ENCODE results near the gene LRRC17. TPM values are rescaled to one million over a fixed set of nuclear protein-coding genes. Genes with fewer than 3 reads are reported as not detected.

Gene LRRC17, protein sequence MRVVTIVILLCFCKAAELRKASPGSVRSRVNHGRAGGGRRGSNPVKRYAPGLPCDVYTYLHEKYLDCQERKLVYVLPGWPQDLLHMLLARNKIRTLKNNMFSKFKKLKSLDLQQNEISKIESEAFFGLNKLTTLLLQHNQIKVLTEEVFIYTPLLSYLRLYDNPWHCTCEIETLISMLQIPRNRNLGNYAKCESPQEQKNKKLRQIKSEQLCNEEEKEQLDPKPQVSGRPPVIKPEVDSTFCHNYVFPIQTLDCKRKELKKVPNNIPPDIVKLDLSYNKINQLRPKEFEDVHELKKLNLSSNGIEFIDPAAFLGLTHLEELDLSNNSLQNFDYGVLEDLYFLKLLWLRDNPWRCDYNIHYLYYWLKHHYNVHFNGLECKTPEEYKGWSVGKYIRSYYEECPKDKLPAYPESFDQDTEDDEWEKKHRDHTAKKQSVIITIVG
- total RNA-seq: 41.7 TPM

GRCh38 chr7:102912742-102913141, at the start of gene LRRC17:
Gene LRRC17 (plus strand): TSS chr7:102913000. CDS start chr7:102933914, 20,914 bp downstream.

Other genes with a start within 250 kb of the LRRC17 start
- gene POLR2J2, start 241.3 kb upstream of the LRRC17 start, total RNA-seq: 4.4 TPM
- 19.5 TPM for gene FAM185A, start 164.0 kb upstream of the LRRC17 start, total RNA-seq
- 3.2 TPM for gene FBXL13, start 161.8 kb downstream of the LRRC17 start, total RNA-seq
- gene ARMC10, start 162.1 kb downstream of the LRRC17 start, total RNA-seq: 35.6 TPM
- gene NAPEPLD, start 236.1 kb downstream of the LRRC17 start, total RNA-seq: 47.8 TPM